HG02884 (cell line): ENCODE results near the gene UNC5B.

Experiments used
- ATAC-seq: cut with Tn5 transposase; IDR thresholded peaks from one replicate; pipeline ENCODE4 v1.9.1; 2021; ENCODE audit warnings: mild to moderate bottlenecking, moderate library complexity; ENCODE audit not compliant: unreplicated experiment

The UNC5B gene

DNA sequence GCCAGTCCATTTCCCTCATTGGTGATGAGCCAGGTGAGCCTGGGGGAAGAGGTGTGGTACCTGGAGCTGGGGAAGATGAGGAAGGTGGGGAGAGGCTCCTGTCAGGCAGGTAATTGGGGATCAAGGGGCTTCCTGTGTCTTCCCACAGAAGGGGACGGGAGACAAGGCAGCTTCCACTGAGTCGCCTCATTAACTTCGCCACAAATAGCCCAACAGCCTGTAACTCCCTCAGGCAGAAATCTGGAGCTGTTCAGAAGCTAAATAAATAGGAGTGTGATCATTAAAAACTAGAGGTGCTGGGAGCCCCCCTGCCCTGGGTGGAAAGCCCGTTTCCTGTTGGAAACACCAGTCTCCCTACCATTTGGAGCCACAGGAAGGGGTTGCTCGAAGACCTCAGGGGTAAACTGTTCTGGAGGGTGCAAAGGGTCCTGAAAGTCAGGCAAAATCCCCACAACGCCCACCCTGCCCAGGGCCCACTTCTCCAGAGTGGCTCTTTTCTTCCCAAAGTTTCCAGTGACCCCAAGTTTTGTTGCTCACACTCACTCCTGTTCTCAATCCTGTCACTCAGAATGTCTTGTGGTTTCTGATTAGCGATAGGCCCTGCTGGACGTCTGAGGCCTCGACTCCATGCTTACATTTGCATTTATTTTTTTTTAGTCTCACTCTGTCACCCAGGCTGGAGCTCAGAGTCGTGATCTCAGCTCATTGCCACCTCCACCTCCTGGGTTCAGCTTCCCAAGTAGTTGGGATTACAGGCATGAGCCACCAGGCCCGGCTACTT is 25.7 kb downstream of the UNC5B start:
- no peak for ATAC-seq

DNA sequence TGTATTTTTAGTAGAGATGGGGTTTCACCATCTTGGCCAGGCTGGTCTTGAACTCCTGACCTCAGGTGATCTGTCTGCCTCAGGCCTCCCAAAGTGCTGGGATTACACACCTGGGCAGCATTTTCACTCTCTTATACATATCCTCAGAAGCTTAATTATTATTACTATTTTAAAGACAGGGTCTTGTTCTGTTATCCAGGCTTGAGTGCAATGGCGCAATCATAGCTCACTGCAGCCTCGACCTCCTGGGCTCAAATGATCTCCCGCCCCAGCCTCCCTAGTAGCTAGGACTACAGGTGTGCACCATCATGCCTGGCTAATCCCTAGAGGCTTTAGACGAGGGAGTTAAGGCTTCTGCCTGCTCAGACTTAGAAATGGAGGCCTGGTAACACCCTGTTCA is 26.3 kb downstream of the UNC5B start:
- no peak for ATAC-seq

DNA sequence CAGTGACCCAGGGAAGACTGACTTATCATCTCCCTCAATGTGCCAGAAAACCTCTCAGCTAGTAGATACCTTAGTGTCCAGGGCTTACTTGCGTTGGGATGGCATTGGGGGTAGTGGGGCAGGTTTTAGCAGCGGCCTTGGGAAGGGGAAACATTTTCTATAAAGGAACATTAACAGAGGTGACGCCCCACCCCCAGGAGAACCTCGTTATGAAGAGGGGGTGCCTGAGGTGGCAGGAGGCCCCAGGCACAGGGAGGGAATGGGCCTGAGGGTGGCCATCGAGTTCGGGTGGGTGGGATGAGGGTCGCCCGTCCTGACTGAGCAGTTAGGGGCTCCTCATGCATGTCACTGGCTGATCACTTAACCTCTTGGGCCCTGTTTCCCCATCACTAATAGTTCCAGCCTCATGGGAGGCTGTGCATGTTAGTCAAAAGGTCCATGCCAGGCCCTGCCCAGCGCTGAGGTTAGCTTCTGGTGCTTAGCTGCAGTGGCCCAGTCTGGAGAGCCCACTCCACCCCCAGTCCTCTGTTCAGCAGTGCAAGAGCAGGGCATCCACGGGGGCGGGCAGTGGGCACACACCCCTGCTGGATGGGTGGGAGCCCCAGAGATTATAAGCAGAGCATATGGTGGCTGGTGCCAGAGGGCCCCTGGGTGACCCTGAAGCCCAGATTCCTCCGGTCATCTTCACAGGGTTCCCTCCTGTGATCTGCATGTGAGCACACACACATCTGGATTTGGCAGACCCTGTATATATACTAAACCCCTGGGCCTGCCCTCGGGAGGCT is 27.0 kb downstream of the UNC5B start:
- ATAC-seq, result no peak

DNA sequence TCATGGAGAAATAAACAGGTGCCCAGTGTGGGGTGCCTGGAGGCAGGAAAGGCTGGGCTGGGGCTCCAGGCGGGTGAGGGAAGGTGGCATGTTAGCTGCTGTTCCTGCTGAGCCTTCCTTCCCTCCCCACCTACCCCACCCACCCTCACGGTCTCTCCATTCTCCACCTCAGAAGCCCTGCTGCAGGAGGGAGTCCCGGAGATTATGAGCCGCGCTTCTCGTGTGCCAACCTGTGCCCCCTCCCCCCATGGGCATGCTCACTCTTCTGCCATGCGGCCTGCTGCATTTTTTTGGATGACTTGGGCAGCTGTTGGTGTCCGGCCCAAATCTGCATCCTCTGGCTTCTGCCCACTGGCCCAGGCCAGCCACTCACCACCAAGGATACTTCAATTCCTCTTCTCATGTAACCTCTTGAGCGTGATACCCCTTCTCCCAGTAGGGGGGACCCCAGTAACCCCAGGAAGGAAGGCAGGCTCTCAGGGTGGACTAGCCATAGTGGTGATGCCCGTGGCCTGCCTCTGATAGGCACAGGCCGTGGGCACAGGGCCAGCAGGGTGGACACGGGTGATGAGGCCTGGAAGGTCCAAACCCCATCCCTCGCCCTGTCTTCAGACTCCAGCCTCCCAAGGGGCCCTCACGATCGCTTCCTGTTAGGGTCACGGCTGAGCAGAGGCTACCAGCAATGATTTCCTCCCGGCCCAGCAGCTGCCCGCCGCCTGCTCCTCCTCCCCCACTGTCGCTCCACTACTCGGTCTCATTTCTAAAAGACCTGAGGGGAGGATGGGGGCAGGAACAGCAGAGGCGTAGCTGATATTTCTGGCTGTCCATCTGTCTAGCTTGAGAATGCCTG is 27.8 kb downstream of the UNC5B start:
- no peak for ATAC-seq

DNA sequence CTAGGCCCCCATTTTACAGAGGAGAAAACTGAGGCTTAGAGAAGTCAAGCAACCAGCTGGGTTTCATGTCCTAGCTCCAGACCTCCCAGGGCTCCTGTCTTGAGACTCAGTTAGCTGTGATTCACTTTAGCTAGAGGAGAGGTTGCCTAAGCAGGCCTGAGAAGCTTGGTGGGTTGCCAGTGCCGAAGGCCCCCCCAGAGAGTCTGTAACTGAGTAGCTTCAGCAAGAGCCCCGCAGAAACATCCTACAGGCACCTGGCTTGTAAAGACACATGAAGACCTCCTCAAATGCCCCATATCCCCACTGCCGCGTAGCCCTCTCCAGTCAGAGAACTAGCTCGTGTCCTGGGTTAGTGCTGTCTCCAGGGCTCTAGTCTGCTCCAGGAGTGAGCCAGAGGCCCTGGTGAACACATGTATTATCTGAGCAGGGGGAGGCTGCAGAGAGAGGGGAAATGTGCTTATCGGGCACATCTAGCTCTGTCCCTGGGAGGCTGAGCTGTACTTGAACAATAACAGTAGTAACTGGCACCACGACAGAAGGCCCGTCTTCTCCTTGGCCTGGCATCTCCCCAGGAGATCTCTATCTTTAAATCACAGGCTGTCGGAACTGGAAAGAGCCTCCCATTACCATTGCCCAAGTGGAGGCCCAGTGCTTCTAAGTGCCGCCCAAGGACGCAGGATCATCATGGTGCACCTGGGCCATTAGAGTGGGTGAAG is 28.9 kb downstream of the UNC5B start:
- no peak for ATAC-seq

DNA sequence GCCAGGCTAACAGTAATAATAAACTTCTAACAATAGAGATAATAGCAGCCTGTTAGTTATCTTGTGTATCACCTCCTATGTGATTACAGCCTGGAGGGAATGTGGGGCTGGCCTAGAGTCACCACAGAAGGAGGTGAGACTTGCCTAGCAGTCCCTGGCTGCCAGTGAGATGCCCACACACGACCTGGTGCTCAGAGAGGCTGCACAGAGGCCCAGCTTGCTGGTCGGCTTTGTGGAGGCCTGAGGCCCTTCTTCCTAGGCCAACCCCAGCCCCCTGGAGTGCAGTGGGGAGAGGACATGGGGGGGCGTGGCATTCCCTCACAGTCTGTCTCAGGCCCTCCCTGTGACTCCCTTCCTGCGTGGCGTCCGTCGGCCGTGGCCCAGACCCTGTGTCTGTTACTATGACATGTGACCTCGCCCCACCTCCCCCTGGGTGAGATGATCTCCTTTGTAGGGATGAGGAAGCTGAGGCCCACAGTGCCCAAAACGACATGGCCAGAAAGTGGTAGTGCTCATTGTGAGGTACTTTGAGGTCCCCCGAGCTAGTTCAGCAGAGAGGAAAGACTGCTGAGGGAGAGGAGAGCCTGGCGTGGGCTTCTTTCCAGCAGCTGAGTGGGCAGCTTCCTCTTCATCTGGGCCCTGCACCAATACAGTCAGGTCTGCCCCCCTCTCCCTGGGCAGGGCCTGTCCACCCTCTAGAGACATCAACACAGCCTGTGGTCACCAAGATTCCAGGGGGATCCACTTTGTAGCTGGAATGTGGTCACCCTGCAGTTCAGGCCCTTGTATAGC is 29.7 kb downstream of the UNC5B start:
- ATAC-seq, result no peak

DNA sequence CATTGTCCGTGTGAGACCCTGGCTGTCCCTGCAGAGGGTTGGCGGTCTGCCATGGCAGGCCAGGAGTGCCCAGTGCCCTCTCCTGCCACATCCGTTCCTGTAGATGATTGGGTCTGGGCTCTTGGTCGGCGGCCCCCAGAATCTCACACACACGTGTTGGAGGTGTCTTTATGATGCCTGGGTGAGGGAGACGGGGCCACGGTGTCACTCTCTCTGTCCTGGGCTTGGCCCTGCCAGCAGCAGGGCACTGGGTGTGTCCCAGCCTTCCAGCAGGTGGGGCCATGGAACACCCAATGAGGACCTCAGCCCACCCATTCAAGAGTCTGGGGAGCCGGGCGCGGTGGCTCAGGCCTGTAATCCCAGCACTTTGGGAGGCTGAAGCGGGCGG is 30.2 kb downstream of the UNC5B start:
- ATAC-seq, result no peak

DNA sequence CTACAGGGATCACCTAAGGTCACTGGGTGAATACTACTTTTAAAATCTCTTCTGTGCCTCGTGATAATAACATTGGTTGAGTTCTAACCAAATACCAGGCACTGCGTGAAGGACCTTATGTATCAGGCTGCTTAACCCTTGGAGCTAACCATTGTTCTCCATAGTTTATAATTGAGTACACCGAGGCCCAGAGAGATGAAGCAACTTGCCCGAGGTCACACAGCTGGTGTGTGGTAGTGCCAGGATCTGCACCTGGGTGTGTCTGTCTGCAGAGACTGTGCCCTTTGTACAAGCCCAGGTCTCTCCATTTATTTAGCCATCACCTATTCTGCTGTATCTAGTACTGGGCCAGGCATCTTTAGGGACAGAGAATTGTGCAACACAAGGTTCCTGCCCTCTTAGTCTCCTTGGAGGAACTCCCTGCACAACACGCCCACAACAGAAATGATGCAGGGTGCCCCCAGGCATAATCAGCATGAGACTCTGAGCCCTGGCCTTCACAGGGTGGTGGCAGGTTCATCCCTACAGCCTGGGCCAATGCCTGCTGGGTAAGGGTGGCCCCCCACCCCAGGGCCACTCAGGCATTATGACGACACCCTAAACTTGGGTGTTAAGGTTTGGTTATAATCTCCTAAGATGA is 31.5 kb downstream of the UNC5B start:
- ATAC-seq, result no peak

DNA sequence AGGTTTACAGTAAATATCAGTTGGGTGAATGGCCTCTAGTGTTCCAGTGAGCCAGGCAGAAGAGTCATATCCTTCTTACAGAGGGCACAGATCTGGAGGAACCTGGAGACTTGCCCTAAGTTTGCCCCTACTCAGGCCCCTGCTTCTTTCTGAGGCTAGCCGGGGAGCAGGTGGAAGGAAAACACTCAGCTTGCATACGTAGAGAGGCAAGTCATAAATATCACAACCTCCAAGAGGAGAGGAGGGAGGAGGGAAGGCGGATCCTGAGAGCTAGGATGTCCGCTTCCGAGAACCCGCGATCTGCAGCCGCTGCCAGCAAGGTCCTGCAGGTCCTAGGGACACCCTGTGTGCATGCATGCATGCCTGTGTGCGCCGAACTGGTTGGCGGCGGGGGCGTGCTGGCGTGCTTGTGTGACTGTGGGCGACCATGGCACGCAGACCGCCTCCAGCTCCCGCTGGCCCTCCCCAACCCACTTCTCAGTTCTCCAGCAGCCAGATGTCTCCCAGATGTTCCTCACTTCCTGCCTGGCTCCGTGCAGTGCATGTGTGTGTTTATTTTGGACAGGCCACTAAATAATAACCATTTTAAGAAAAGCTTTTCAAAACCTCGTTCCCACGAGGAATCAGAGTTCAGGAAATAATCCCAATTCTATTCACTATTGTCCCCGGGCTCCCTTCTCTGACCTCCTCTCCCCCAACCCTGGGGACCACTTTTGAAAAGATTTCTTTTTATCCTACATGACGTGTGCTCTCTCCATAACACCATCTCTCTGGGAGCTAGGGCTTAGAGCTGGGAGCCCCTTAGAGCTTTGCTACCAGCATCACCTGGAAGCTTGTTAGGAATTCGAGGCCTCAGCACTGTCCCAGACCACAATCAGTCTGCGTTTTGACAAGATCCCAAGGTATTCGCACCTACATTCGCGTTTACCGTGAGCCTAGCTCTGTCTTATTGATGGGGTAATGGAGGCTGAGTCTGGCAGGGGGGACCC is 32.4 kb downstream of the UNC5B start:
- ATAC-seq, result no peak

DNA sequence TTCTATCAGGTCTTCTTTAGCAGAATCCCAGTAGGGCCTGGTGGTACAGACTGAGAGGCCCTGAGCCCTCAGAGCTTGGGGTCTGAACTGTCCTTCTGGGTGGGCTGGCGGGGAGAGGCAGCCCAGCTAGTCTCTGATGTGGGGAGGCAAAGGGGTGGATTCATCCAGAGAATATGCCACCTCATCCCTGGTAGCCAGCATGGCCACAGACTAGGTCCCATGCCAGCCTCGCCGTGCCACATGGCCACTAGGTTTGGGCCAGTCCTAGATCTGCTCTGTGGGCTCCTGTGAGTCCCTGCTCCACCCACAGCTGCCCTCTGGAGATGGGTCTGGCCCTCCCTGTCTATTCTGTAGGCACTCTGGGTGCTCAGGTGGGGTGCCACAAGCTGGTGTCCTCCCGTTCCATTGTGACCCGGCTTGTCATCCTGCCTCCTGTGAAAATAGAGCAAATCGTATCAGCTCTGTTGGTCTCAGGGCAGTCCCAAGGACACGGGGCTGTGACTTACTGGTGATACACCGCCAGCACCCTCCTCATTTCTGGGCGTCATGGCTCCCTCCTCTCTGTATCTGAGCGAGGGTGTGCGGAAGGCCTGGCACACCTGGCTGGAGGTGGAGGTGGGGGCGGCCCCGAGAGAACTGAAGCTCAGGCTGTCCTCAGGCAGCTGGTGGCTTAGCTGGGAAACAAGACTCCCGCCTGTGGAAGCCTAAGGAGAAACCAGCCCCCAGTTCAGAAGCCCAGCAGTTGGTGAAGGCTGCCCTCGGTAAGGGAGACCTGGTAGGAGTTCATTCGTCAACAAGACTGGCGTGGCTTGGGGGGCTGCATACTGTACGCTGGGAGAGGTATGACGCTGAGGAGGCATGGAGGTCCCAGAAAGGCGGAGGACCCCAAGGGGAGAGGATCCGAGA is 33.3 kb downstream of the UNC5B start:
- ATAC-seq, result no peak

DNA sequence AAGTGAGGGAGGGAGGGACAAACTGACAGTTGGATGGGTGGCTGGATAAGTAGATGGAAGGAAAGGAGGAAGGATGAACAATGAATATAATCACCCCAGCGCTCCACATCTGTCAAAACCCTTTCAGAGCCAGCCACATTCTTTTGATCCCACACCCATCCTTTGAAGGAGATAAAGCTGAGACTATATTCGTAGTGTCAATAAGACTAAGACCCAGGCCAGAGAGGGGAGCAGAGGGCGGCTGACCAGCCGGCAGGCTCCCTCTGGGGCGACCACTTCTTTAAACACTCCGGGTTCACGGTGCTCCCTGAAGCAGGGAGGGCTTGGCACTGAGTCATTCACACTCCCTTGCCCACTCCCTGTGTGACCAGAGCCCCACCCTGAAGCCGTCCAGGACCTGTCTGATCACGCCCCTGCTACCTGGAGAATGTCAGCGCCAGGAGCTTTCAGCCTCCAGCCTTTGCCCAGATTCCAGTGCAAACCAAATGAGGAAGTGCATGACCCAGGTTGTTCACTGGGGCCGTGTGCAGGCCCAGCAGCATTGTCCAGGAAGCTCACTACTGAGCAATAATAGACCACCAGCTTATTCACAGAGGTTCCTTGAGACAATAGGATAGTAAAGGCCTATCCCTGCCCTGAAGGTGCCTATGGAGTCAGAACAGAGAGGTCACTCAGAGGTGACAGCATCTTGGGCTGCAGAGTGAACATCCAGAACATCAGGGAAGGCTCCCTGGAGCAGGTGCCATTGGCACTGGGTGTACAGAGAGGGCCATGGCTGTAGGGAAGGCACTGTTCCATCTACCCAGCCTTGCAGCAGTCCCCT is 34.4 kb downstream of the UNC5B start:
- no peak for ATAC-seq

DNA sequence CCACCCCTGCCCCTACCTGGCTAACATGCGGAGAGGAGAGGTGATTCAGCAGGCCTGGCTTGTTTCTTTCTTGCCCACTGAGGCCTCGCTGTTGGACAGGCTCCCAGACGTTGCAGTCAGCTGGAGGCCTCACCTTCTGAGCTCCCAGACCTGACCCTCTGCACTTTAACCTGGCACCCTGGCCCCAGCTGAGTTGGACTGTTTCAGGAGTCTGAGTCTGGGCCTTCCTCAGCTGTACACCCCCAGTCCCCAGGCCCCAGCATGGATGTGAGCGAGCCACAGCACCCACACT is 35.0 kb downstream of the UNC5B start:
- ATAC-seq, result no peak

DNA sequence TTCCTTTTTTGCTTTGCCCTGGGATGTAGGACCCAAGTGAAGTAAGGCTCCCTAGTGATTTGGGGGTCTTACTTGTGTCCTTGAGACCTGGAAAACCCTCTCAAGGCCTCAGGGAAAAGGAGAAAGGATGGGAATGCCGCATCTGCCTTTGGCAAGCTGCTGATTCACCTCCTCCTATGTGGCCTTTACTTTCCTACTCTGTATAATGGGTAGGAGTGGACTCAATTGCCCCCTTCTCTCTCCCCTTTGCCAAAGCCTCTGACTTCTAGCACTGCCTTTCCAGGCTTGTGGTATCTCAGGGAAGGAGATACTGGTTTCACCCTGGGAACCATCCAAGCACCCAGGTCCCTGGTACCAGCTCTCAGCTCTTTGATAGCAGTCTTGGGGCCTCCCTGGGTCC is 35.4 kb downstream of the UNC5B start:
- no peak for ATAC-seq

DNA sequence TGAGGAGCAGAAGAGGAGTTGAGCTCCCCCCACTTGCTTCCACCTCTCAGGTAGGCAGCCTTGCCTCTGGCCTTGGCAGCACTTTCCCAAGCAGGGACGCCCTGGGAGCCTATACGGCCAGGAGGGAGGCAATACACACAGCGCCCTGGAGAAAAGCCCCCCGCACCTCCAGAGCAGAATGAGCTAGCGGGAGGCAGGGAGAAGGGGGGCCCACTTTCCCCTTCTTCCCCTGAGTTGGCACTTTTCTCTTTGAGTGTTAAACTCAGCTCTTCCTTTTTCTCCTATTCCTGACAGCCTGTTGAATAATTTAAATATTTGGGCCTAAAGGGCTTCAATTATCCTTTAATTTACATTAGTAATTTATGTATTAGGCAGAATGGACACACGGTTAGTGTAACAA is 35.8 kb downstream of the UNC5B start:
- ATAC-seq, result no peak

DNA sequence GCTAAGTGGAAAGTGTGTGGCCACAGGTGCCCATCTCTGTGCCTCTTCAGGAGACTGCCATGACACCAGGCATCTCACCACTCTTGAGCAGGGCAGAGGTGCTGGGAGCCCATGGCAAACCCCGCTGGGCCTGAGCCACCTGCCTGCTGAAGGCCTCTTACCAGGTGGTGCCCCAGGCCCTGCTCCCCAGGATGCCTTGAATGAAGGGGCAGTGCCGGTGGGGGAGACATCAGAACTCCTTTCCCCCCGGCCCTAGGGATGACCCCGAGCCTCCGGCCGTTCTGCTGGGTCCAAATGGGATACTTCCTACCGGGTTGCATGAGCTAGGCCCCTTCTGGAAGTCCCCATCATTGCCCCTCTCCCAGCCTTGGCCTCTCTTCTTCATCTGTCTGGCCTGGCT is 37.6 kb downstream of the UNC5B start:
- ATAC-seq, result no peak

DNA sequence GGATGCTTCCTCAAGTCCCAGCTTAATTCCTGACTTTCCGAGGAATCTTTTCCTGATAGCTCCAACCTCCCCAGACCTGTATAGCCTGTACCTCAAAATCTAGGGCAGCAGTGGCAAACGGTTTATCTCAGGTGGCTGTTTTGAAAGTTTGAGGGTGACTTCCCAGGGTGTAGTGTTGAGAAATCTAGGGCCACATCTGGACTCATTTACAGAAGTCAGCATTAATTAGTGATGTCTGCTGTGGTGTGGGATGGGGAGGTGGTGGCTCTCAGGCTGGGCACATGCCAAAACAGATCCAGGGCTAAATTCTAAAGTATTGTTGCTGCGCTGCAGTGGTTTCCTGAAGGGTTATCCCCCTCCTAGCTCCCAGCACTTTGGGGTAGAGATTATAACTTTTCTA is 38.0 kb downstream of the UNC5B start:
- ATAC-seq, result no peak

DNA sequence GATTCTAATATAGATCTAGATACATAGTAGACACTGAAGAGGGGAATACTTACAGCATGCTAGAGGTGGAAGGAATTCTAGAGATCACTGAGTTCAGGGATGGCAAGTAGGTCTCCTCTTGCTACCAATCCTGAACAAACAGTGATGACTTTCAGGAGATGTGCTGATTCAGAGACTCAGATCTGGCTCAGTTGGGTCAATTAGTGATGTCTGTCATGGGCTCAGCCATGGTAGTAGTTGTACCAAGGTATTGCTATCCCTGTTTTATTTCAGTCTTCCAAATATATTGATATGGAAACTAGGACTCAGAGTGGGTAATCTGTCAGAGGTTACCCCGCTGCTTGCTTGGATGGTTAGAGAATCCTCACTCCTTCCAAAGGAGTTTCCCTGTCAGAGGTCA is 38.5 kb downstream of the UNC5B start:
- no peak for ATAC-seq
